Transverse colon (tissue), 4 donors: Measurements from ENCODE around the gene DPYD. TPM values are rescaled to one million over a fixed set of nuclear protein-coding genes. Genes with fewer than 3 reads are reported as not detected.

ENCODE experiments used
- DNase-seq: peaks from one replicate; pipeline ENCODE4 v3.0.0-alpha.2; 2019
- H3K27ac ChIP-seq, 4 donors: fragments of 200-600 bp; sonication (generic); 2 replicates each; pipeline ENCODE4 v1.5.1; 2016 to 2018; ENCODE audit warnings: inconsistent platforms in 4 of 4
- H3K27me3 ChIP-seq: fragments of 200-600 bp; sonication (generic); 2 replicates; pipeline ENCODE4 v1.5.1; 2017; ENCODE audit warnings: inconsistent platforms
- H3K36me3 ChIP-seq, 4 donors: fragments of 200-600 bp; sonication (generic); 2 replicates each; pipeline ENCODE4 v1.5.1; 2017 to 2019; ENCODE audit warnings: inconsistent platforms in 4 of 4
- H3K4me1 ChIP-seq, 4 donors: fragments of 200-600 bp; sonication (generic); 2 replicates each; pipeline ENCODE4 v1.5.1; 2017 to 2020; ENCODE audit warnings: inconsistent platforms in 4 of 4
- H3K4me3 ChIP-seq, 4 donors: fragments of 200-600 bp; sonication (generic); 1 replicate in 1 of 4; 2 replicates in 3 of 4; pipeline versions ENCODE4 v1.5.1 to v1.6.1; 2017 to 2019; ENCODE audit warnings: inconsistent platforms in 4 of 4
- H3K9me3 ChIP-seq, 2 donors: fragments of 200-600 bp; sonication (generic); 2 replicates each; pipeline ENCODE4 v1.5.1; 2017 to 2019; ENCODE audit warnings: inconsistent platforms in 2 of 2
- EP300 ChIP-seq: sonication (generic); formaldehyde crosslinking; IDR thresholded peaks from one replicate; pipeline ENCODE4 v1.6.1; 2017; ENCODE audit warnings: antibody characterized with exemption, low read depth
- POLR2A ChIP-seq: fragments of 450-650 bp; IDR thresholded peaks from one replicate; pipeline ENCODE4 v1.6.1; 2016; ENCODE audit warnings: antibody characterized with exemption, mild to moderate bottlenecking, moderate library complexity
- POLR2AphosphoS5 ChIP-seq, 3 donors: sonication (generic); formaldehyde crosslinking; IDR thresholded peaks; one replicate each; pipeline ENCODE4 v1.6.1; 2016; ENCODE audit warnings: antibody characterized with exemption in 3 of 3
- WGBS, 2 donors: methylation state at CpG; one replicate each; pipeline ENCODE4 v1.1.5; 2018; ENCODE audit warnings: low coverage in 1 of 2; 5-methylcytosine and 5-hydroxymethylcytosine counted together
- in situ Hi-C, 4 donors: fragments of 200-750 bp; cut with MboI; loops; one replicate each; pipeline versions ENCODE4 v1.15.0 to v1.15.1; 2017; ENCODE audit warnings: low sequenced_read_pairs in 3 of 4, low pct_ligation_motif_present in 1 of 4, low pct_unique_long_range_greater_than_20kb in 1 of 4
- intact Hi-C: fragments of 100-400 bp; cut with DNase I; formaldehyde crosslinking; loops from one replicate; pipeline ENCODE4 v1.15.1; 2023; ENCODE audit warnings: low total_unique reads
- total RNA-seq, 4 donors: library from RNA; depleted of rRNA; stranded (reverse); fragments of >200 nt; gene quantifications; one replicate each; pipeline ENCODE4 v1.1.0, GENCODE V29; 2016
- TF ChIP-seq, protein P1 (sequence below), 5 experiments: fragments of 200-600 bp in 3 of 5; fragments of 450-650 bp in 2 of 5; sonication (generic) in 3 of 5; IDR thresholded peaks; 1 replicate in 2 of 5; 2 replicates in 3 of 5; pipeline ENCODE4 v1.5.1; 2016 to 2017; ENCODE audit warnings: antibody characterized with exemption in 5 of 5, inconsistent platforms in 3 of 5, mild to moderate bottlenecking in 2 of 5, moderate library complexity in 1 of 5

DPYD gene
- total RNA-seq, 4 donors from 2014 or later = 11.2 to 34.8 (median 26.0) TPM

DNA sequence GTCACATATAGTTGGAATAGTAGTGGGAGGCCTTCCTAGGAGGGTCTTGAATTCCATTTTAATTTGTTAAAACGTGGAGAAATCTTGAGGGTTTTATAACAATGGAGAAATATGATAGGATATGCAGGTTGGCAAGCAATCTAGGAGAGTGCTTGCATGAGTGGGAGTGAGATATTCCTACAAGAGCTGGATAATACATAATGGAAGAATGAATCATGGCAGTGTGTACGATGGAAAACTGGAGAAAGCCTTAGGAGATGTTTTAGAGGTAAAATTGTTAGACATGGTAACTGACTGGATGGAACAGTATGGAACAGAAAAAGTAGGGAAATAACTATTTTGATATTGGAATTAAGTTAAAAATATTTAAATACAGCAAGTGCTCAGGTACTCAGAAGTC, 846.9 kb downstream of the DPYD start:
- intact Hi-C loops (no loop called here), in situ Hi-C loops (no loop called here)
- Histone ChIP-seq H3K27me3 (no peaks in the 10 kb centered on the region), H3K9me3 (no peaks in the 10 kb centered on the region), H3K27ac (no peak overlapping the region), H3K4me3 (no peak overlapping the region), H3K4me1 (peaks cover 0 to 15% (median 0%) of the 10 kb centered on the region in 4 donors), H3K36me3 (no peaks in the 10 kb centered on the region)
- no peak for TF ChIP-seq POLR2AphosphoS5 (IDR thresholded peaks at IDR 0.05)
- TF ChIP-seq, protein P1, sequence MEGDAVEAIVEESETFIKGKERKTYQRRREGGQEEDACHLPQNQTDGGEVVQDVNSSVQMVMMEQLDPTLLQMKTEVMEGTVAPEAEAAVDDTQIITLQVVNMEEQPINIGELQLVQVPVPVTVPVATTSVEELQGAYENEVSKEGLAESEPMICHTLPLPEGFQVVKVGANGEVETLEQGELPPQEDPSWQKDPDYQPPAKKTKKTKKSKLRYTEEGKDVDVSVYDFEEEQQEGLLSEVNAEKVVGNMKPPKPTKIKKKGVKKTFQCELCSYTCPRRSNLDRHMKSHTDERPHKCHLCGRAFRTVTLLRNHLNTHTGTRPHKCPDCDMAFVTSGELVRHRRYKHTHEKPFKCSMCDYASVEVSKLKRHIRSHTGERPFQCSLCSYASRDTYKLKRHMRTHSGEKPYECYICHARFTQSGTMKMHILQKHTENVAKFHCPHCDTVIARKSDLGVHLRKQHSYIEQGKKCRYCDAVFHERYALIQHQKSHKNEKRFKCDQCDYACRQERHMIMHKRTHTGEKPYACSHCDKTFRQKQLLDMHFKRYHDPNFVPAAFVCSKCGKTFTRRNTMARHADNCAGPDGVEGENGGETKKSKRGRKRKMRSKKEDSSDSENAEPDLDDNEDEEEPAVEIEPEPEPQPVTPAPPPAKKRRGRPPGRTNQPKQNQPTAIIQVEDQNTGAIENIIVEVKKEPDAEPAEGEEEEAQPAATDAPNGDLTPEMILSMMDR (IDR thresholded peaks at IDR 0.05) = no peak
- no peak for TF ChIP-seq POLR2A
- TF ChIP-seq EP300 = no peak
- 61 to 64% methylated on average over 2 of the region's 2 CpGs for WGBS, 2 donors
- no peak for DNase-seq

DNA sequence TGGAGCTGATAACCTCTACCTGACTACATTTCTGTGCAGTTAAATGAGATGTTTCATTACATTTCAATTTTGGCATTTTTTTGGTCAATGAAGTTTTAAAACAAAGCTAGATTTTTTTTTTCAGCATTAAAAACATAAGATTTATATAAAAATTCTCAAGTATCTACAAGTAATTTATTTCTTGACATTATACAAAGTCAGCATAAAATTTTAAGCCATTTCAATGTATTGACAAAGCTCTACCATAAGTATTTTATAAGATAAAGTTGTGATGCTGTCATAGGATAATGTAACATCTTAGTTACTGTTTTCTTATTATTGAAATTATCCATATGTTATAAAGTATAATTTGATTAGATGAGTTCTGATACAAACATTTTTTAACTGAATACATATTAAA, 847.7 kb downstream of the DPYD start:
- Histone ChIP-seq H3K9me3 (no peaks in the 10 kb centered on the region), H3K4me3 (no peak overlapping the region), H3K27ac (no peak overlapping the region), H3K4me1 (peaks cover 0 to 17% (median 0%) of the 10 kb centered on the region in 4 donors), H3K27me3 (no peaks in the 10 kb centered on the region), H3K36me3 (no peaks in the 10 kb centered on the region)
- in situ Hi-C loops = no loop called here
- no peak for TF ChIP-seq EP300
- TF ChIP-seq, protein P1 (IDR thresholded peaks at IDR 0.05) = no peak
- no peak for TF ChIP-seq POLR2A
- TF ChIP-seq POLR2AphosphoS5 (IDR thresholded peaks at IDR 0.05) = no peak
- no peak for DNase-seq
- intact Hi-C loops = no loop called here

DNA sequence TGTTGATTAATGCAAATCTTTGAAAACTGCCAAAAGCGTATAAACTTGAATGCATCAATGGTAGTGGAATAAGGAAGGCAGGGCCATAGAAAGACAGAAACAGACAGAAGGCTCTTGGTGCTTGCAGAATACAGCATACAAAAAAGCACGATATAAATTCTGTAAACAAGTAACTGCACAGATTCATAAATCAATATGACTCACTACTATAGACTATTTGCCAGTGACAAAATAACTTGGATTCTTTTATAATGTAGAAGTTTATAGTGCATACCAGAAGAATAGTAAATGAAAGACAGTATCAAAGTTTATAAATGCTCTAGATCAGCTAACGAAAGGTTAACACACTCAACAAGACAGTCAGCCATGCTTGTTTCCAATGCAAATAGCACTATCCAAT, 849.7 kb downstream of the DPYD start:
- Histone ChIP-seq H3K4me3 (no peak overlapping the region), H3K9me3 (no peaks in the 10 kb centered on the region), H3K27me3 (no peaks in the 10 kb centered on the region), H3K36me3 (no peaks in the 10 kb centered on the region), H3K4me1 (peaks cover 0 to 32% (median 2%) of the 10 kb centered on the region in 4 donors), H3K27ac (no peak overlapping the region)
- TF ChIP-seq EP300 = no peak
- no peak for TF ChIP-seq POLR2AphosphoS5 (IDR thresholded peaks at IDR 0.05)
- no peak for TF ChIP-seq POLR2A
- TF ChIP-seq, protein P1 (IDR thresholded peaks at IDR 0.05) = no peak
- WGBS, 2 donors = 77 to 82% methylated on average over 3 of the region's 3 CpGs
- intact Hi-C loops (no loop called here), in situ Hi-C loops (no loop called here)
- DNase-seq = no peak

DNA sequence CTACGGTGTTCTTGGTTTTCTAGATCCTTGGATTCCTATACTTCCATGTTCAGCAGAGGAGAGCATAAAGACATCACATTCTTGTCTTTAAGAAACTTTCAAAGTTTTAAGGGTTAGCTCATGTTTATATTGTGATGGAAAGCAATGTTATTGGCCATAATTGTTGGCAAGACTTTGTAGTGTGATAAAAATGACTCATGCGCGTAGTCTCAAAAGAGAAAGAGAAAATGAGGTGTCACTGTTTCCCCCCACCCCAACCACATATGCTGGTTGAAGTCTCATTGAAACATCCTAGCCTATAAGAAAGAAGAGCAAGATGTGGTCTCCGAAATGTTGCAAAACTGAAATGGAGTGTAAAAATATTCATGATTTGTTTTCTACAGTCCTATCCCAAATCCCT, 850.5 kb downstream of the DPYD start:
- TF ChIP-seq, protein P1 (IDR thresholded peaks at IDR 0.05) = no peak
- TF ChIP-seq EP300 (no peak), POLR2AphosphoS5 (IDR thresholded peaks at IDR 0.05) (no peak), POLR2A (no peak)
- Histone ChIP-seq H3K9me3 (no peaks in the 10 kb centered on the region), H3K4me1 (peaks cover 0 to 32% (median 2%) of the 10 kb centered on the region in 4 donors), H3K27me3 (no peaks in the 10 kb centered on the region), H3K36me3 (no peaks in the 10 kb centered on the region), H3K4me3 (no peak overlapping the region), H3K27ac (no peak overlapping the region)
- in situ Hi-C loops = no loop called here
- WGBS, 2 donors = 77 to 84% methylated on average over 4 of the region's 4 CpGs
- DNase-seq = no peak
- intact Hi-C loops = no loop called here
